ENCODE results near the gene CUL9.
A peak's percentile ranks its signal among the peaks of the same experiment; 100 is the strongest.

The CUL9 gene

DNA sequence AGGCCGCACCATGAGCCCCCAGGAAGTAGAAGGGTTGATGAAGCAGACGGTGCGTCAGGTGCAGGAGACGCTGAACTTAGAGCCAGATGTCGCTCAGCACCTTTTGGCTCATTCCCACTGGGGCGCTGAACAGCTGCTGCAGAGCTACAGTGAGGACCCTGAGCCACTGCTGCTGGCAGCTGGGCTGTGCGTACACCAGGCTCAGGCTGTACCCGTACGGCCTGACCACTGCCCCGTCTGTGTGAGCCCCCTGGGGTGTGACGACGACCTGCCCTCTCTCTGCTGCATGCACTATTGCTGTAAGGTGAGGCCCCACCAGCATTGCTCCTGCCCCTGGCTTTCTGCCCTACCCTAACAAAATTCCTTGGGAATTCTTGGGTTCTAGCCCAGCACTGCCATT lies 34.2 kb downstream of the CUL9 start:
- in situ Hi-C loops (cut with HindIII; ENCODE audit: low sequenced_read_pairs) = no loop called here
- no peak for DNase-seq (ENCODE audit: low read depth, low spot score)
- no peak overlapping the region for H3K4me3 ChIP-seq (ENCODE audit: low read depth, low read length)
- TF ChIP-seq, protein P1, sequence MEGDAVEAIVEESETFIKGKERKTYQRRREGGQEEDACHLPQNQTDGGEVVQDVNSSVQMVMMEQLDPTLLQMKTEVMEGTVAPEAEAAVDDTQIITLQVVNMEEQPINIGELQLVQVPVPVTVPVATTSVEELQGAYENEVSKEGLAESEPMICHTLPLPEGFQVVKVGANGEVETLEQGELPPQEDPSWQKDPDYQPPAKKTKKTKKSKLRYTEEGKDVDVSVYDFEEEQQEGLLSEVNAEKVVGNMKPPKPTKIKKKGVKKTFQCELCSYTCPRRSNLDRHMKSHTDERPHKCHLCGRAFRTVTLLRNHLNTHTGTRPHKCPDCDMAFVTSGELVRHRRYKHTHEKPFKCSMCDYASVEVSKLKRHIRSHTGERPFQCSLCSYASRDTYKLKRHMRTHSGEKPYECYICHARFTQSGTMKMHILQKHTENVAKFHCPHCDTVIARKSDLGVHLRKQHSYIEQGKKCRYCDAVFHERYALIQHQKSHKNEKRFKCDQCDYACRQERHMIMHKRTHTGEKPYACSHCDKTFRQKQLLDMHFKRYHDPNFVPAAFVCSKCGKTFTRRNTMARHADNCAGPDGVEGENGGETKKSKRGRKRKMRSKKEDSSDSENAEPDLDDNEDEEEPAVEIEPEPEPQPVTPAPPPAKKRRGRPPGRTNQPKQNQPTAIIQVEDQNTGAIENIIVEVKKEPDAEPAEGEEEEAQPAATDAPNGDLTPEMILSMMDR (IDR thresholded peaks at IDR 0.05; ENCODE audit: low read depth, low read length) = no peak

DNA sequence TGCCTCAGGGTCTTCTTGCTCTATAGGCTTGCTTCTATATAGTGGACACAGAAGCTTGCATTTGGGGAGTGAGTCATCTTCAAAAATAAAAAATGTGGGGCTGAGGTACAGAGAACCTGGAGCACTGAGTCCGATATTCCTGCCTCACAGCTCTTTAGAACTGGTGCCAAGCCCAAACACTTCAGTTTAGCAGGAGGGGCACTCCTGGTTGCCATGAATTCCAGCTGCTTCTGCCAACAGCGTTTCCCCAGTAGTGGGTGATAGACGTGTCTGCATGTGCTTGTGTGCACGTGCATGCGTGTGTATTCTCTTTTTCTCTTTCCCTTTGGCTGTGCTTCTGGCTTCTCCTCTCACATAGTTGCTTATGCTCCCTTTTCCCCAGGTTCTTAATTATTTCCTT lies 35.4 kb downstream of the CUL9 start:
- no peak overlapping the region for H3K4me3 ChIP-seq (ENCODE audit: low read depth, low read length)
- TF ChIP-seq, protein P1 (IDR thresholded peaks at IDR 0.05; ENCODE audit: low read depth, low read length) = no peak
- in situ Hi-C loops (cut with HindIII; ENCODE audit: low sequenced_read_pairs) = no loop called here

DNA sequence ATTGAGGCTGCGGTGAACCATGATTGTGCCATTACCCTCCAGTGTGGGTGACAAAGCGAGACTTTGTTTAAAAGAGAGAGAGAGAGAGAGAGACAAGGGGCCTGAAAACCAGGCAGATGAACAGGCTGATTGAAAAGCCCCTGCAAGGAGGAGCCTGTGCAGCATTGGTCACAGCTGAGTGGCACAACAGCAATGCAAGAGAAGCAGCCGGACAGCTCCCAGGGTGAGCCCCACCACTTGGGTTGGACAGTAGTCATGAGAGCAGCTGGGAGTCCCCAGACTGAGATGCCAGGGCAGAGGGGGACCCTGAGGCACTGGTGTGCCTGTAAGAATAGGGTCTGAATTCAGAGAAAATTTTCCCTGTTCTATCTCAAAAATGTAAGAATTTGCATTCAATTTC lies 37.1 kb downstream of the CUL9 start:
- no peak overlapping the region for H3K4me3 ChIP-seq (ENCODE audit: low read depth, low read length)
- no peak for DNase-seq (ENCODE audit: low read depth, low spot score)
- in situ Hi-C loops (cut with HindIII; ENCODE audit: low sequenced_read_pairs) = no loop called here
- TF ChIP-seq, protein P1 (IDR thresholded peaks at IDR 0.05; ENCODE audit: low read depth, low read length) = no peak

More for the DNA sequence above, 35.4 kb downstream of the CUL9 start:
- DNase-seq (ENCODE audit: low read depth, low spot score) = no peak

DNA sequence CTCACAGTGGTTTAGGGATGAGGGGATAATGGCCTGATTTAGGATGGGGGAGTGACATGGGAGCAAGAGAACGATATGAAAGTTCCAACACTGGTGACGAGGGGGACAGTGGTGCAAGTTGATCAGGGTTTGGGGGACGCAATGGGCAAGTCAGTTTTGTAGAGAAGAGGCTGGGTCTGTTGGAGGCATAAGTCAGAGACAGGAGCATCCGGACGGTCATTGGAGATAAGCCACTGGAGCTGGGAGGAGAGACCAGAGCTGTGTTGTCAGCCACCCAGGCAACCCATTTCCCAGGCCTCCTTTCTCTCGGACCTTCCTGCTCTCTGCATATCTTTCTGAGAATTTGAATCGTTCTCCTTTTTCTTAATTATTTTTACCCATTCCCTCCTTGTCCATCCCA lies 37.8 kb downstream of the CUL9 start:
- DNase-seq (ENCODE audit: low read depth, low spot score) = no peak
- TF ChIP-seq, protein P1 (IDR thresholded peaks at IDR 0.05; ENCODE audit: low read depth, low read length) = no peak
- in situ Hi-C loops (cut with HindIII; ENCODE audit: low sequenced_read_pairs) = no loop called here
- H3K4me3 ChIP-seq (ENCODE audit: low read depth, low read length) = no peak overlapping the region

DNA sequence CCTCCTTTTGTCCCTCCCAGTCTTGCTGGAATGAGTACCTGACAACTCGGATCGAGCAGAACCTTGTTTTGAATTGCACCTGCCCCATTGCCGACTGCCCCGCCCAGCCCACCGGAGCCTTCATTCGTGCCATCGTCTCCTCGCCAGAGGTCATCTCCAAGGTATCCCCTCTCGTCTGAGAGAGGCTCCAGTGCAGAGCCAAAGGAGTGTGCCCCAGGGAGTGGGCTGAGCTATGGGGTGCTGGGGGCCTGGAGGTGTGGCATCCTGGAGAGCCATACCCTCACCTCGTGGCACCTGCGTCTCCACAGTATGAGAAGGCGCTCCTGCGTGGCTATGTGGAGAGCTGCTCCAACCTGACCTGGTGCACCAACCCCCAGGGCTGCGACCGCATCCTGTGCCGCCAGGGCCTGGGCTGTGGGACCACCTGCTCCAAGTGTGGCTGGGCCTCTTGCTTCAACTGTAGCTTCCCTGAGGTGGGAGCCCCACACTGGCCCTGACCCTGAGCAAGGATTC lies 38.5 kb downstream of the CUL9 start:
- DNase-seq (ENCODE audit: low read depth, low spot score) = no peak
- TF ChIP-seq, protein P1 (IDR thresholded peaks at IDR 0.05; ENCODE audit: low read depth, low read length) = no peak
- H3K4me3 ChIP-seq (ENCODE audit: low read depth, low read length) = no peak overlapping the region
- in situ Hi-C loops (cut with HindIII; ENCODE audit: low sequenced_read_pairs) = no loop called here

DNA sequence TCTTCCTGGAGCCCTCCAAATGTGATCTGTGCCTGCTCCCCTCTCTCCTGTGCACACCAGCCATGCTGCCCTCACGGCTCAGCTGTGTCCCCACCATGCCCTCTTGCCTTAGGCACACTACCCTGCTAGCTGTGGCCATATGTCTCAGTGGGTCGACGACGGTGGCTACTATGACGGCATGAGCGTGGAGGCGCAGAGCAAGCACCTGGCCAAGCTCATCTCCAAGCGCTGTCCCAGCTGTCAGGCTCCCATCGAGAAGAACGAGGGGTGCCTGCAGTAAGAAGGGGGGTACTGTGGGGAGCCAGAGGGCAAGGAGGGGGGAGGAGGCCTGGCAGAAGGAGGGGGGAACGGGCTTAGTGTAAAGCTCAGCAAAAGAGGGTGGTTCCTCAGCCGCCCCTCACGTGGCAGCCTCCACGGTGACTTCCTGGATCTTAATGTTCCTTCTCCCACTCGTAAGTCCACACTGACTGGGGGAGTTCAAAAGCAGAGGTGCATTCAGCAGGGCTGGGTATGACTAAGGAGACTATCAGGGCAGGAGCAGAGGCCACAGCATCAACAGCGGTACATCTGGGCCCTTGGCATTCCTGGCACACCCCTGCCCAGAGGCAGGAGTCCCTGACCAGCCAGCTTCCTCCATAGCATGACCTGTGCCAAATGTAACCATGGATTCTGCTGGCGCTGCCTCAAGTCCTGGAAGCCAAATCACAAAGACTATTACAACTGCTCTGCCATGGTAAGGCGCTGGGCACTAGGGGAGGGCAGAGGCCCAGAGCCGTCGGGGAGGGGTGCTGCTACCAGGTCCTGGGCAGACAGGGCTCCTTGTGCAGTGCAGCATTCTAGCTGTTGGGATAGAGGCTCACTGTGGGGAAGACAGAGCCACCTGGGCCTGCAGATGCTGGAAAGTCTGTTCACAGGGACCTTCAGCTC lies 39.3 kb downstream of the CUL9 start:
- H3K4me3 ChIP-seq (ENCODE audit: low read depth, low read length) = no peak overlapping the region
- peak; percentile 8 for DNase-seq (ENCODE audit: low read depth, low spot score)
- in situ Hi-C loops (cut with HindIII; ENCODE audit: low sequenced_read_pairs) = no loop called here
- TF ChIP-seq, protein P1 (IDR thresholded peaks at IDR 0.05; ENCODE audit: low read depth, low read length) = no peak
